ENCODE measurements around the gene TSSK1B. TPM values are rescaled to one million over a fixed set of nuclear protein-coding genes. Genes with fewer than 3 reads are reported as not detected.
"Not testable (repeated sequence)": the region's sequence is repeated elsewhere in the genome, so short reads cannot be mapped to it uniquely, and the experiment has no call there.

Gene TSSK1B
- total RNA-seq, 1 experiment from 2014 or later = not detected

DNA sequence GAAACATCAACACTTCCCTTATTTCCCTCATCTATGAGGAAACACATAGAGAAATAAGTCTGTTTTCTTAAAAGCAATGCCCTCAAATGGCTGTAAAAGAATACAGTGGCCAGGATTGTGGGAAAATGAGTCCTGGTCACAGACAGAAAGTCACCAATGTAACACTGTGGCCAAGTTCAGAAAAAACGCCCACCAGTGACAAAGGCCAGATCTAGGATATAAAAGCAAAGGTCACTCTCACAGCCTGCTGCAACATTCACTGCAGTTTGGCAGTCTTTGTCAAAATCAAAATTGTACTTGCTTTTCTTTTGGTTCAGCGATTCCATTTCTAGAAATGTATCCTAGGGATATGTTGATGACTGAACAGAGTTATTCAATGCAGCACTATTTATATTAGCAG, 30.5 kb downstream of the TSSK1B start:
- Histone ChIP-seq H3K36me3 (ENCODE audit: control insufficient read depth in 1 of 2, insufficient read depth in 2 of 2, low read length in 2 of 2) (no peaks in the 10 kb centered on the region), H3K4me2 (ENCODE audit: low read length) (no peak overlapping the region), H3K9me3 (ENCODE audit: control insufficient read depth in 1 of 2, insufficient read depth in 1 of 2, low read depth in 1 of 2, low read length in 2 of 2) (no peaks in the 10 kb centered on the region), H4K20me1 (ENCODE audit: insufficient read depth) (no peaks in the 10 kb centered on the region), H3K79me2 (ENCODE audit: insufficient read depth, low read length) (no peaks in the 10 kb centered on the region), H2AFZ (ENCODE audit: low read depth, low read length, poor library complexity, severe bottlenecking) (no peak overlapping the region), H3K9ac (ENCODE audit: low read length) (no peak overlapping the region), H3K27ac (ENCODE audit: low read depth, low read length) (no peak overlapping the region), H3K9me2 (ENCODE audit: insufficient read depth) (no peaks in the 10 kb centered on the region), H3K4me3 (replicated peaks in 1 of 2; ENCODE audit: low read depth in 1 of 2, low read length in 2 of 2) (no peak overlapping the region), H3K27me3 (ENCODE audit: insufficient read depth, low read length) (no peaks in the 10 kb centered on the region), H3K4me1 (ENCODE audit: control insufficient read depth in 1 of 2, insufficient read depth in 2 of 2, low read length in 2 of 2) (no peaks in the 10 kb centered on the region)
- intact Hi-C loops (cut with micrococcal nuclease) = no loop called here
- POLR2A ChIA-PET = no interaction called here
- DNase-seq (ENCODE audit: low read depth, low spot score) = no peak
- no peak for ATAC-seq
- RAD21 ChIA-PET (ENCODE audit: low non-redundant PET in 1 of 2, low total read pairs in 2 of 2, uncharacterized antibody in 2 of 2, unreplicated experiment in 2 of 2) = no interaction called here
- no peak for TF ChIP-seq SP1 (IDR thresholded peaks at IDR 0.05; ENCODE audit: low read depth)
- TF ChIP-seq, protein P1, sequence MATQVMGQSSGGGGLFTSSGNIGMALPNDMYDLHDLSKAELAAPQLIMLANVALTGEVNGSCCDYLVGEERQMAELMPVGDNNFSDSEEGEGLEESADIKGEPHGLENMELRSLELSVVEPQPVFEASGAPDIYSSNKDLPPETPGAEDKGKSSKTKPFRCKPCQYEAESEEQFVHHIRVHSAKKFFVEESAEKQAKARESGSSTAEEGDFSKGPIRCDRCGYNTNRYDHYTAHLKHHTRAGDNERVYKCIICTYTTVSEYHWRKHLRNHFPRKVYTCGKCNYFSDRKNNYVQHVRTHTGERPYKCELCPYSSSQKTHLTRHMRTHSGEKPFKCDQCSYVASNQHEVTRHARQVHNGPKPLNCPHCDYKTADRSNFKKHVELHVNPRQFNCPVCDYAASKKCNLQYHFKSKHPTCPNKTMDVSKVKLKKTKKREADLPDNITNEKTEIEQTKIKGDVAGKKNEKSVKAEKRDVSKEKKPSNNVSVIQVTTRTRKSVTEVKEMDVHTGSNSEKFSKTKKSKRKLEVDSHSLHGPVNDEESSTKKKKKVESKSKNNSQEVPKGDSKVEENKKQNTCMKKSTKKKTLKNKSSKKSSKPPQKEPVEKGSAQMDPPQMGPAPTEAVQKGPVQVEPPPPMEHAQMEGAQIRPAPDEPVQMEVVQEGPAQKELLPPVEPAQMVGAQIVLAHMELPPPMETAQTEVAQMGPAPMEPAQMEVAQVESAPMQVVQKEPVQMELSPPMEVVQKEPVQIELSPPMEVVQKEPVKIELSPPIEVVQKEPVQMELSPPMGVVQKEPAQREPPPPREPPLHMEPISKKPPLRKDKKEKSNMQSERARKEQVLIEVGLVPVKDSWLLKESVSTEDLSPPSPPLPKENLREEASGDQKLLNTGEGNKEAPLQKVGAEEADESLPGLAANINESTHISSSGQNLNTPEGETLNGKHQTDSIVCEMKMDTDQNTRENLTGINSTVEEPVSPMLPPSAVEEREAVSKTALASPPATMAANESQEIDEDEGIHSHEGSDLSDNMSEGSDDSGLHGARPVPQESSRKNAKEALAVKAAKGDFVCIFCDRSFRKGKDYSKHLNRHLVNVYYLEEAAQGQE (IDR thresholded peaks at IDR 0.05; ENCODE audit: low read depth) = no peak
- TF ChIP-seq POLR2AphosphoS5 (IDR thresholded peaks at IDR 0.05; ENCODE audit: low read depth, low read length) = no peak
- no peak for TF ChIP-seq TCF7L2 (IDR thresholded peaks at IDR 0.05; ENCODE audit: borderline replicate concordance, extremely low read depth, insufficient read depth, insufficient read length)
- TF ChIP-seq CBX3 (IDR thresholded peaks at IDR 0.05; ENCODE audit: low read depth) = no peak
- TF ChIP-seq EZH2 (IDR thresholded peaks at IDR 0.05) = no peak
- TF ChIP-seq POLR2A (IDR thresholded peaks at IDR 0.05; ENCODE audit: borderline replicate concordance, extremely low read depth, insufficient read depth, insufficient read length) = no peak
- no peak for TF ChIP-seq SIN3A (IDR thresholded peaks at IDR 0.05; ENCODE audit: low read depth)
- TF ChIP-seq, protein P2, sequence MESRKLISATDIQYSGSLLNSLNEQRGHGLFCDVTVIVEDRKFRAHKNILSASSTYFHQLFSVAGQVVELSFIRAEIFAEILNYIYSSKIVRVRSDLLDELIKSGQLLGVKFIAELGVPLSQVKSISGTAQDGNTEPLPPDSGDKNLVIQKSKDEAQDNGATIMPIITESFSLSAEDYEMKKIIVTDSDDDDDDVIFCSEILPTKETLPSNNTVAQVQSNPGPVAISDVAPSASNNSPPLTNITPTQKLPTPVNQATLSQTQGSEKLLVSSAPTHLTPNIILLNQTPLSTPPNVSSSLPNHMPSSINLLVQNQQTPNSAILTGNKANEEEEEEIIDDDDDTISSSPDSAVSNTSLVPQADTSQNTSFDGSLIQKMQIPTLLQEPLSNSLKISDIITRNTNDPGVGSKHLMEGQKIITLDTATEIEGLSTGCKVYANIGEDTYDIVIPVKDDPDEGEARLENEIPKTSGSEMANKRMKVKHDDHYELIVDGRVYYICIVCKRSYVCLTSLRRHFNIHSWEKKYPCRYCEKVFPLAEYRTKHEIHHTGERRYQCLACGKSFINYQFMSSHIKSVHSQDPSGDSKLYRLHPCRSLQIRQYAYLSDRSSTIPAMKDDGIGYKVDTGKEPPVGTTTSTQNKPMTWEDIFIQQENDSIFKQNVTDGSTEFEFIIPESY (IDR thresholded peaks at IDR 0.05; ENCODE audit: extremely low read depth, insufficient replicate concordance, low read length) = no peak
- TF ChIP-seq, protein P3, sequence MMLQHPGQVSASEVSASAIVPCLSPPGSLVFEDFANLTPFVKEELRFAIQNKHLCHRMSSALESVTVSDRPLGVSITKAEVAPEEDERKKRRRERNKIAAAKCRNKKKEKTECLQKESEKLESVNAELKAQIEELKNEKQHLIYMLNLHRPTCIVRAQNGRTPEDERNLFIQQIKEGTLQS (IDR thresholded peaks at IDR 0.05) = no peak
- CTCF ChIA-PET = no interaction called here
- BruUV-seq (replicated peaks) = no TSS peak

DNA sequence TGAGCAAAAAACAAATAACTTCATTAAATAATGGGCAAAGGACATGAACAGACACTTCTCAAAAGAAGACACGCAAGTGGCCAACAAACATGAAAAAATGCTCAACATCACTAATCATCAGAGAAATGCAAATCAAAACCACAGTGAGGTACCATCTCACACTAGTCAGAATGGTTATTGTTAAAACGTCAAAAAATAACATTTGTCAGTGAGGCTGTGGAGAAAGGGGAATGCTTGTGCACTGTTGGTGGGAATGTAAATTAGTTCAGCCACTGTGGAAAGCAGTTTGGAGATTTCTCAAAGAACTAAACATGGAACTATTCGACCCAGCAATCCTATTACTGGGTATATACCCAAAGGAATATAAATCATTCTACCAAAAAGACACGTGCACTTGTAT, 36.8 kb downstream of the TSSK1B start:
- H3K4me3 ChIP-seq (replicated peaks in 1 of 2; ENCODE audit: low read depth in 1 of 2, low read length in 2 of 2); H3K27ac ChIP-seq (ENCODE audit: low read depth, low read length); H3K36me3 ChIP-seq (ENCODE audit: control insufficient read depth in 1 of 2, insufficient read depth in 2 of 2, low read length in 2 of 2); intact Hi-C loops (cut with micrococcal nuclease); H3K27me3 ChIP-seq (ENCODE audit: insufficient read depth, low read length); H2AFZ ChIP-seq (ENCODE audit: low read depth, low read length, poor library complexity, severe bottlenecking); CTCF ChIA-PET; H3K9me2 ChIP-seq (ENCODE audit: insufficient read depth); POLR2A ChIA-PET; BruUV-seq (replicated peaks); H3K79me2 ChIP-seq (ENCODE audit: insufficient read depth, low read length); H4K20me1 ChIP-seq (ENCODE audit: insufficient read depth); H3K9me3 ChIP-seq (ENCODE audit: control insufficient read depth in 1 of 2, insufficient read depth in 1 of 2, low read depth in 1 of 2, low read length in 2 of 2); ATAC-seq; H3K4me1 ChIP-seq (ENCODE audit: control insufficient read depth in 1 of 2, insufficient read depth in 2 of 2, low read length in 2 of 2); H3K4me2 ChIP-seq (ENCODE audit: low read length); RAD21 ChIA-PET (ENCODE audit: low non-redundant PET in 1 of 2, low total read pairs in 2 of 2, uncharacterized antibody in 2 of 2, unreplicated experiment in 2 of 2); DNase-seq (ENCODE audit: low read depth, low spot score); H3K9ac ChIP-seq (ENCODE audit: low read length): not testable (repeated sequence)

All from HCT116 (cell line).